ENCODE data around the gene AUNIP. TPM values are rescaled to one million over a fixed set of nuclear protein-coding genes. Genes with fewer than 3 reads are reported as not detected.

AUNIP gene
- total and polyA plus RNA-seq, 2 of the 8 experiments (the other 6 are each of a cell fraction or from before 2014, with no cell fraction given): 18.6 to 23.2 TPM

- H4K8ac ChIP-seq (ENCODE audit: extremely low read depth, insufficient read depth, low read length): no peak overlapping the region
- H3K56ac ChIP-seq (replicated peaks; ENCODE audit: insufficient read length, low read depth, low read length): no peak overlapping the region
- H2AFZ ChIP-seq (ENCODE audit: low read length): no peak overlapping the region
- H4K91ac ChIP-seq (replicated peaks; ENCODE audit: insufficient read length, low read length): no peak overlapping the region
- no peaks in the 10 kb centered on the region for H3K23me2 ChIP-seq (ENCODE audit: low read depth, low read length)
- FAIRE-seq (no peak), DNase-seq (ENCODE audit: low read depth in 1 of 2, low spot score in 2 of 2) (no peak)
- no peak overlapping the region for H4K5ac ChIP-seq (ENCODE audit: insufficient read length, low read depth, low read length)
- no peak overlapping the region for H3K27ac ChIP-seq (ENCODE audit: low read depth, low read length)
- no peak overlapping the region for H3K9ac ChIP-seq (replicated peaks in 1 of 4; ENCODE audit: extremely low read depth in 1 of 4, low read depth in 3 of 4, low read length in 3 of 4)
- H3K14ac ChIP-seq (ENCODE audit: insufficient read length): no peak overlapping the region
- peaks cover 3 to 12% (median 9%) of the 10 kb centered on the region in 4 experiments for H3K4me1 ChIP-seq (replicated peaks in 1 of 4; ENCODE audit: control insufficient read depth in 3 of 4, insufficient read depth in 4 of 4, low read length in 3 of 4)
- no peaks in the 10 kb centered on the region for H3K79me1 ChIP-seq (ENCODE audit: low read depth, low read length)
- H2BK120ac ChIP-seq (replicated peaks; ENCODE audit: low read depth, low read length): no peak overlapping the region
- peaks cover 0 to 8% (median 1%) of the 10 kb centered on the region in 4 experiments; a peak in 3 of 8 replicates for H3K36me3 ChIP-seq (ENCODE audit: control insufficient read depth in 2 of 4, insufficient read depth in 4 of 4, low read length in 3 of 4)
- no peak overlapping the region for H3K23ac ChIP-seq (ENCODE audit: insufficient read length)
- no peak overlapping the region for H3K4me2 ChIP-seq (ENCODE audit: insufficient read depth in 1 of 2, low read depth in 2 of 2, low read length in 2 of 2)
- H3K79me2 ChIP-seq (ENCODE audit: control insufficient read depth in 1 of 2, insufficient read depth in 2 of 2, low read length in 2 of 2): no peaks in the 10 kb centered on the region
- no peak overlapping the region for H2BK20ac ChIP-seq (ENCODE audit: low read length)
- H3K4ac ChIP-seq (replicated peaks; ENCODE audit: insufficient read length, low read depth, low read length): no peak overlapping the region
- H2AK5ac ChIP-seq (ENCODE audit: low read depth, low read length): no peak overlapping the region
- peaks cover 0 to 1% of the 10 kb centered on the region in 2 experiments for H4K20me1 ChIP-seq (replicated peaks in 1 of 2; ENCODE audit: control insufficient read depth in 1 of 2, insufficient read depth in 2 of 2, low read length in 2 of 2)
- POLR2A ChIA-PET (ENCODE audit: partially characterized antibody): interaction anchor here (1.4 to 2.6 kb wide), 3 partner anchors 9 to 34 kb away, joined by 3 to 10 read pairs (median 7); partner anchors contain the start of gene PAQR7
- H2BK5ac ChIP-seq (ENCODE audit: low read depth, low read length): no peak overlapping the region
- H2BK15ac ChIP-seq (ENCODE audit: low read length): no peak overlapping the region
- CTCF ChIA-PET (ENCODE audit: partially characterized antibody): interaction anchor here (1.4 to 2.4 kb wide), 2 partner anchors 24 to 30 kb away, joined by 3 to 11 read pairs; no protein-coding TSS in a partner anchor
- no peaks in the 10 kb centered on the region for H3K27me3 ChIP-seq (replicated peaks in 1 of 4; ENCODE audit: control insufficient read depth in 3 of 4, extremely low read depth in 1 of 4, insufficient read depth in 3 of 4, low read length in 3 of 4)
- 93% methylated on average over 1 of the region's 1 CpG; no CpG with 5 or more reads in 1 of the 2 experiments for WGBS, 2 experiments (ENCODE audit: extremely low coverage in 1 of 2, insufficient coverage in 1 of 2, insufficient read length in 1 of 2, insufficient replicate concordance in 2 of 2, low coverage in 1 of 2, low lambda C conversion rate in 2 of 2, missing lambda C conversion rate in 1 of 2)
- H2BK12ac ChIP-seq (ENCODE audit: low read depth, low read length): no peak overlapping the region
- H3K9me3 ChIP-seq (ENCODE audit: insufficient read depth in 2 of 2, low read depth in 1 of 2, low read length in 1 of 2): no peaks in the 10 kb centered on the region
- H3K4me3 ChIP-seq (ENCODE audit: extremely low read depth in 1 of 4, insufficient read depth in 2 of 4, low read depth in 3 of 4, low read length in 4 of 4): no peak overlapping the region
- no peak overlapping the region for H3K18ac ChIP-seq (ENCODE audit: extremely low read depth, low read length)
- TF ChIP-seq YY1 (IDR thresholded peaks at IDR 0.05; ENCODE audit: low read depth, low read length): no peak
- TF ChIP-seq SUZ12 (IDR thresholded peaks at IDR 0.05; ENCODE audit: low read length): no peak
- TF ChIP-seq TEAD4 (IDR thresholded peaks at IDR 0.05; ENCODE audit: low read depth, low read length): no peak
- TF ChIP-seq CHD1 (IDR thresholded peaks at IDR 0.05; ENCODE audit: low read depth, low read length): no peak
- no peak for TF ChIP-seq SRF (IDR thresholded peaks at IDR 0.05; ENCODE audit: low read depth, low read length)
- TF ChIP-seq CBX8 (IDR thresholded peaks at IDR 0.05; ENCODE audit: borderline replicate concordance, low read depth, low read length): no peak
- no peak for TF ChIP-seq RXRA (IDR thresholded peaks at IDR 0.05; ENCODE audit: insufficient read depth, low read depth, low read length)
- no peak for TF ChIP-seq SIX5 (IDR thresholded peaks at IDR 0.05; ENCODE audit: low read depth, low read length)
- no peak for TF ChIP-seq SP2 (IDR thresholded peaks at IDR 0.05; ENCODE audit: low read length)
- no peak for TF ChIP-seq SAP30 (IDR thresholded peaks at IDR 0.05; ENCODE audit: insufficient read depth, insufficient replicate concordance, low read length)
- TF ChIP-seq CEBPB (IDR thresholded peaks at IDR 0.05; ENCODE audit: low read depth, low read length): no peak
- no peak for TF ChIP-seq POLR2AphosphoS5 (IDR thresholded peaks at IDR 0.05; ENCODE audit: low read depth, low read length)
- no peak for TF ChIP-seq ZNF274 (IDR thresholded peaks at IDR 0.05; ENCODE audit: borderline replicate concordance, extremely low read depth, low read length)
- no peak for TF ChIP-seq MAX (IDR thresholded peaks at IDR 0.05)
- no peak for TF ChIP-seq CBX5 (IDR thresholded peaks at IDR 0.05; ENCODE audit: low read depth, low read length)
These were observed 7.0 kb upstream of the AUNIP start for GRCh38 chr1:25866288-25866687.

Data from H1 (cell line).